HEK293T (cell line): ENCODE results near the gene ARHGAP12.

Experiments used
- ARNT ChIP-seq: fragments of 450-650 bp; IDR thresholded peaks from 2 replicates; pipeline ENCODE4 v1.6.1; 2017; ENCODE audit warnings: mild to moderate bottlenecking
- BHLHE40 ChIP-seq: fragments of 450-650 bp; IDR thresholded peaks from 2 replicates; pipeline ENCODE4 v1.6.1; 2016; ENCODE audit warnings: mild to moderate bottlenecking, moderate library complexity, borderline replicate concordance
- ELF4 ChIP-seq: fragments of 450-650 bp; IDR thresholded peaks from 2 replicates; pipeline ENCODE4 v1.6.1; 2017; ENCODE audit warnings: antibody characterized with exemption
- FOXA1 ChIP-seq: fragments of 450-650 bp; IDR thresholded peaks from 2 replicates; pipeline ENCODE4 v1.6.1; 2016; ENCODE audit warnings: mild to moderate bottlenecking
- FOXK2 ChIP-seq: fragments of 450-650 bp; IDR thresholded peaks from 2 replicates; pipeline ENCODE4 v1.6.1; 2016; ENCODE audit warnings: mild to moderate bottlenecking
- FOXM1 ChIP-seq: fragments of 450-650 bp; IDR thresholded peaks from 2 replicates; pipeline ENCODE4 v1.6.1; 2017; ENCODE audit warnings: mild to moderate bottlenecking, borderline replicate concordance
- HDGF ChIP-seq: fragments of 450-650 bp; IDR thresholded peaks from 2 replicates; pipeline ENCODE4 v1.6.1; 2017; ENCODE audit warnings: antibody characterized with exemption, borderline replicate concordance
- LEF1 ChIP-seq: fragments of 450-650 bp; IDR thresholded peaks from 2 replicates; pipeline ENCODE4 v1.6.1; 2017; ENCODE audit warnings: mild to moderate bottlenecking, borderline replicate concordance
- NFRKB ChIP-seq: fragments of 450-650 bp; IDR thresholded peaks from 2 replicates; pipeline ENCODE4 v1.6.1; 2016; ENCODE audit warnings: mild to moderate bottlenecking, moderate library complexity
- SP1 ChIP-seq: fragments of 450-650 bp; IDR thresholded peaks from 2 replicates; pipeline ENCODE4 v1.6.1; 2017
- SUZ12 ChIP-seq: fragments of 450-650 bp; IDR thresholded peaks from 2 replicates; pipeline ENCODE4 v1.6.1; 2016; ENCODE audit warnings: mild to moderate bottlenecking
- TARDBP ChIP-seq: fragments of 450-650 bp; IDR thresholded peaks from 2 replicates; pipeline ENCODE4 v1.6.1; 2016
- ZNF384 ChIP-seq: fragments of 450-650 bp; IDR thresholded peaks from 2 replicates; pipeline ENCODE4 v1.6.1; 2016
- TF ChIP-seq, protein P1 (sequence below): fragments of 450-650 bp; IDR thresholded peaks from 2 replicates; pipeline ENCODE4 v1.6.1; 2016

DNA sequence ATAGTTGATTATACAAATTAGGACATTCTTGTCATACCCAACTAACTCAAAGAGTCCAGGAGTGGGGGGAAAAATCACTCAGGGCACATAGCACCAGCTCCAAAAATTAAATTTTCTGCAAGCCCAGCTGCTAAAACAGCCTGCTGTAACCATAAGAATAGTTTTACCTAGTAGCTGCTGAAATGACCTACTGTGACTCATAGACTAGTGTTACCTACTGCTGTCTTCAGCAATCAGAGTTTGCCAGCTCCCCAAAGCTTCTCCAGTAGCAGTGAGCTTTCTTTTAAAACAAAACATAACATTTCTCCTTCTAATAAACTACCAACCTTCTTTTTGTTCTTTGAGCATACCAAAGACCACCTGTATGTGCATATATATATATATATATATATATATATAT is 4.2 kb upstream of the ARHGAP12 start:
- no peak for TF ChIP-seq SP1
- no peak for TF ChIP-seq SUZ12
- no peak for TF ChIP-seq NFRKB
- no peak for TF ChIP-seq BHLHE40
- TF ChIP-seq LEF1: no peak
- no peak for TF ChIP-seq FOXM1
- no peak for TF ChIP-seq HDGF
- TF ChIP-seq, protein P1, sequence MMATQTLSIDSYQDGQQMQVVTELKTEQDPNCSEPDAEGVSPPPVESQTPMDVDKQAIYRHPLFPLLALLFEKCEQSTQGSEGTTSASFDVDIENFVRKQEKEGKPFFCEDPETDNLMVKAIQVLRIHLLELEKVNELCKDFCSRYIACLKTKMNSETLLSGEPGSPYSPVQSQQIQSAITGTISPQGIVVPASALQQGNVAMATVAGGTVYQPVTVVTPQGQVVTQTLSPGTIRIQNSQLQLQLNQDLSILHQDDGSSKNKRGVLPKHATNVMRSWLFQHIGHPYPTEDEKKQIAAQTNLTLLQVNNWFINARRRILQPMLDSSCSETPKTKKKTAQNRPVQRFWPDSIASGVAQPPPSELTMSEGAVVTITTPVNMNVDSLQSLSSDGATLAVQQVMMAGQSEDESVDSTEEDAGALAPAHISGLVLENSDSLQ: no peak
- no peak for TF ChIP-seq ZNF384
- no peak for TF ChIP-seq FOXA1
- no peak for TF ChIP-seq ARNT
- TF ChIP-seq ELF4: no peak
- no peak for TF ChIP-seq FOXK2
- TF ChIP-seq TARDBP: no peak
